Upper lobe of left lung (tissue), 4 donors: Measurements from ENCODE around the gene SHISA6.

Source experiments
- CTCF ChIP-seq, 6 experiments: fragments of 450-650 bp in 4 of 6; fragments of 200-600 bp in 2 of 6; sonication (generic) in 2 of 6; IDR thresholded peaks; one replicate each; pipeline ENCODE4 v1.5.1; 2016 to 2019; ENCODE audit warnings: antibody characterized with exemption in 6 of 6
- POLR2A ChIP-seq, 4 donors: fragments of 450-650 bp; IDR thresholded peaks; one replicate each; pipeline ENCODE4 v1.5.1; 2016 to 2017; ENCODE audit warnings: antibody characterized with exemption in 4 of 4, mild to moderate bottlenecking in 2 of 4

- TF ChIP-seq POLR2A (IDR thresholded peaks at IDR 0.05) (no peak), CTCF (IDR thresholded peaks at IDR 0.05) (no peak)
Observed at GRCh38 chr17:11284811-11285210, 43.8 kb downstream of the SHISA6 start.
